Adipocyte (in vitro differentiated cells): ENCODE measurements around the gene CAT.

Experiments
- DNase-seq: peaks from one replicate; pipeline ENCODE4 v3.0.0-alpha.2; 2015; ENCODE audit warnings: low read depth
- H3K27me3 ChIP-seq: replicated peaks from 2 replicates; pipeline ENCODE4 v1.7.0; 2013; ENCODE audit warnings: mild to moderate bottlenecking, low read length, moderate library complexity; ENCODE audit not compliant: control insufficient read depth, insufficient read depth
- H3K36me3 ChIP-seq: 2 replicates; pipeline ENCODE4 v1.7.0; 2013; ENCODE audit warnings: low read length, mild to moderate bottlenecking, moderate library complexity; ENCODE audit not compliant: control insufficient read depth, insufficient read depth, severe bottlenecking
- H3K4me1 ChIP-seq: 2 replicates; pipeline ENCODE4 v1.7.0; 2013; ENCODE audit warnings: mild to moderate bottlenecking, low read length, moderate library complexity; ENCODE audit not compliant: control insufficient read depth, insufficient read depth
- H3K4me3 ChIP-seq: 2 replicates; pipeline ENCODE4 v1.7.0; 2013; ENCODE audit warnings: mild to moderate bottlenecking, low read length, moderate library complexity
- H3K9ac ChIP-seq: 2 replicates; pipeline ENCODE4 v1.7.0; 2013; ENCODE audit warnings: mild to moderate bottlenecking, low read length, moderate library complexity
- H3K9me3 ChIP-seq: 2 replicates; pipeline ENCODE4 v1.7.0; 2013; ENCODE audit warnings: mild to moderate bottlenecking, low read length, moderate library complexity; ENCODE audit not compliant: control insufficient read depth

The CAT gene

DNA sequence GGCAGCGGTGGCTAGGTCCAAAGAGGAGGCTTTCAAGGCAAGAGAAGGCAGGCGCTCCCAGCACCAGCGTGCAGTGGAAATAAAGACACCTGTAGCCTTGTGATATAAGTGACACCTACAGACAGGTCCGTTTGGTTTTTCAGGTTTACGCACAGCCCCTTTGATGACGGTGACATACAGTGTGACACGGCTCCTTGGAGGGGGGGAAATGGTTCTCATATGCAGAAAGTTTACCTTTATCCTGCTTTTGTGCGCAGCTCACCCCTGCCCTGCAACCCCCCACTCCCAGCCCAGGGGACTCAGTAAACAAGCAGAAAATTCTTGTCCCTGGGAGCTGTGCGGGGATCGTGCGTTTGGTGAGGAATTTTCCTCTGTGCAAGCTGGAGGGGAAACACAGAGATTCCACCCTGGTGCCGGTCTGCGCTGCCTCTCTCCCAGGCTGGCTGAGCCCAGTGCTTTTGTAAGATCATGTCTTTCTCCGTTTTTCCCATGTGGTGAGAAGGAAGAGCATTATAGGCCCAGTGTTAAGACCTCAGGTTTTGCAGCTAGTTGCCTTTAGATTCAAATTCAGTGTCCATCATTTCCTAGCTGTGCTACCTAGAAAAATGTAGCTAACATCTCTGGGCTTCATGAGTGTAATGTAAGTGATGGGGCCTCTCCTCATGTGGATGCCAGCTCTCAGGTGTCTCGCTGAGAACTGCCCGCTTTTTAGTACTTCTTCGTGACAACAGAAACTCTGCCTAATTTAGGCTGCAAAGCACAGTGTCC is 75.1 kb downstream of the CAT start, which contains the start of gene ELF5:
Gene ELF5 (minus strand): TSS at position 113 of the 768 bp plus-strand sequence. CDS start 8,045 bp downstream, outside the sequence.
- Histone ChIP-seq H3K9me3 (no peaks in the 10 kb centered on the region), H3K36me3 (no peaks in the 10 kb centered on the region), H3K4me3 (no peak within 1 kb of the TSS), H3K9ac (no peak within 1 kb of the TSS), H3K27me3 (peaks cover 14% of the 10 kb centered on the region), H3K4me1 (no peaks in the 10 kb centered on the region)
- DNase-seq, result no peak

GRCh38 chr11:34514597-34514996 is 75.9 kb downstream of the CAT start:
- no peak overlapping the region for H3K9ac ChIP-seq
- H3K36me3 ChIP-seq, result no peaks in the 10 kb centered on the region
- H3K9me3 ChIP-seq, result no peaks in the 10 kb centered on the region
- H3K27me3 ChIP-seq, result peaks cover 17% of the 10 kb centered on the region
- H3K4me1 ChIP-seq, result no peaks in the 10 kb centered on the region
- no peak for DNase-seq
- H3K4me3 ChIP-seq, result no peak overlapping the region

DNA sequence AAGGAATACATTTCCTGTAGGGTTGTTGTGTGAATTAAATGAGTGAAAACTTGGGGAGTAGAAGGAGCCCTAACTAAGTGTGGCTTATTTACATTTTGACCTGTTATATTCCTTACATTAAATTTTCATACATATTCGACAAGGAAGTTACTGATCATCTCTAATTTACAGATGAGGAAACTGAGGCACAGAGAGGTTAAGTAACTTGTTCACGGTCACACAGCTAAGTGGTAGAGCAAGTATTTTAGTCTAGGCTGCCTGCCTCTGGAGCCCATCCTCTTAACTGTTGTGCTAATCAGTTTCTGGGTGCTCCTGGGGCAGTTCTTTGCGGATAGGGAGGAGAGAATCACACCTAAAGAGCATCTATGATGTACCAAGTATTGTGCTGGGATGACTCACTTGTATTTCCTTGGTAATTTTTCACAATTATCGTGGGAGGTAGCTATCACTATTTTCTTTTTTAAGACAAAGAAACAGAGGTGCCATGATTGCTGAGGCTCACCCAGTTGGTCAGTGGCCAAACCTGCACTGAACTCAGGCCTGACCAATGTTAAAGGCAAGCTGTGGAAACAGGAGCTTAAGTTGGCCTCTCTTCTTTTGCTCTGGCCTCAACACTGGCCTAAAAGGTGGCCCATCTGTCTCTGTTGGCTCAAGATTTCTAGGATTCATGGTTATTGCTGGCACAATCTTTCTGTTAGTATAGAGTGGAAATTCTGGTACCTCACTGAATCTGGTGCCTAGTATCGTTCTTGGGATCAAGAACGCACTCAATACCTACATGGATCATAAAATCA is 77.7 kb downstream of the CAT start:
- no peak overlapping the region for H3K9ac ChIP-seq
- H3K36me3 ChIP-seq, result no peaks in the 10 kb centered on the region
- no peak overlapping the region for H3K4me3 ChIP-seq
- no peaks in the 10 kb centered on the region for H3K9me3 ChIP-seq
- peaks cover 18% of the 10 kb centered on the region for H3K27me3 ChIP-seq
- H3K4me1 ChIP-seq, result no peaks in the 10 kb centered on the region
- DNase-seq, result no peak

DNA sequence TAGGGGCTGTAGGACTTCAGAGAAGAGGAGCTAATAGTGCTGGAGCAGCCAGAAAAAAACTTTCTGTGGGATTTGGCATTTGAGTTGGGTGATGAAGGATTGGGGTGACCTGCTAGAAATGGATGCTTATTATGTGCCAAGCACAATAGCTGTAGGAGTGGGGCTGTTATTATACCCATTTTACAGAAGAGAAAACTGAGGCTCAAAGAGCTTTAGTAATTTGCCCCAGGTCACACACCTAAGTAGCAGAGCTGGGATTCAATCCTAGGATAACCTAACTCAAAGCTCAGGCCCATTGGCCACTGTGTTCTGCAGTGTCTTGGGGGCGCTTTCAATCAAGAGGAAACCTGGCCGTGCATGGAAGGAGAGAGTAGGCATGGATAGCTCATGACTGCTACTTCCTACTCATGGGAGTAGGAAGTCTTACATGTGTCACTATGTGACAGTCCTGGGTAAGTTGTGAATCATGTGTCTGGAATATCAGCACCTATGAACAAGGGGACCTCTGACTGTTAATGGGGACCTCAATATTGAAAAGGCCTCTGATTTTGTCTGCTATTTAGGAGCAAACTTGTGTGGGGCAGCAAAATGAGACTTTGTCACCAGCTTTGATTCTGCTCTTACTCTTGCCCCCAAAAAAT is 81.0 kb downstream of the CAT start:
- no peak overlapping the region for H3K9ac ChIP-seq
- peaks cover 27% of the 10 kb centered on the region for H3K27me3 ChIP-seq
- no peaks in the 10 kb centered on the region for H3K9me3 ChIP-seq
- H3K4me1 ChIP-seq, result no peaks in the 10 kb centered on the region
- H3K4me3 ChIP-seq, result no peak overlapping the region
- no peaks in the 10 kb centered on the region for H3K36me3 ChIP-seq
- no peak for DNase-seq

DNA sequence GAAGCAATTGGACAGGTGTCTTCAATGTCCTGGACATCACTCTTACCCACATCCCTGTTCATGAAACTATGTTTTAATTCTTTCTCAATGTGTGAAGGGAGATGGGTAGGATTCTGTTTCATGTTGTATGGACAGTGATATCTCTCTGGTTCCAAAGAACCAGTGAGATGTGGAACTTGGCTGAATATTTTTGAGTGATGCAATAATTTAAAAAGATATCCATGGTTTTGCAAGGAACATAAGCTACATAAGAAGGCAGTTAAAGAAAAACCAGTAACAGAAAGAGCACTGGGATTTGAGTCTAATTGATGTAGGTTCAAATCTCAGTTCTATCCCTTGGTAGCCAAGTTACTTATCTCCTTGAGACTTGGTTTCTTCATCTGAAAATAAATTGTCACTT is 82.5 kb downstream of the CAT start:
- Histone ChIP-seq H3K4me1 (no peaks in the 10 kb centered on the region), H3K36me3 (no peaks in the 10 kb centered on the region), H3K4me3 (no peak overlapping the region), H3K27me3 (peaks cover 29% of the 10 kb centered on the region), H3K9ac (no peak overlapping the region), H3K9me3 (no peaks in the 10 kb centered on the region)
- DNase-seq, result no peak
